Stimulated activated CD4-positive, alpha-beta T cell treated with anti-CD3 and anti-CD28 coated beads, Interleukin-12 subunit alpha, Interleukin-12 subunit beta, amount 100 ng/mL, for 24 hours (primary cell): ENCODE data around the gene NDC1.

Experiments
- DNase-seq, 2 experiments: peaks; one replicate each; pipeline ENCODE4 v3.0.0-alpha.2; 2020; ENCODE audit warnings: low read depth in 2 of 2

Gene NDC1

GRCh38 chr1:53731043-53731600 is 107.0 kb downstream of the NDC1 start:
- no peak for DNase-seq

GRCh38 chr1:53730224-53730865 is 107.8 kb downstream of the NDC1 start:
- no peak for DNase-seq

GRCh38 chr1:53729456-53730223 is 108.5 kb downstream of the NDC1 start:
- DNase-seq = no peak

- no peak for DNase-seq
Measured at GRCh38 chr1:53728702-53729455, 109.2 kb downstream of the NDC1 start.

GRCh38 chr1:53728196-53728595 is 109.9 kb downstream of the NDC1 start:
- no peak for DNase-seq

- no peak for DNase-seq
Measured at GRCh38 chr1:53727461-53728092, 110.5 kb downstream of the NDC1 start.

- no peak for DNase-seq
Measured at GRCh38 chr1:53726009-53726600, 112.0 kb downstream of the NDC1 start.

GRCh38 chr1:53725238-53725689 is 112.8 kb downstream of the NDC1 start:
- no peak for DNase-seq

GRCh38 chr1:53722025-53722424 is 116.1 kb downstream of the NDC1 start:
- DNase-seq = no peak

- no peak for DNase-seq
Measured at GRCh38 chr1:53721088-53721487, 117.0 kb downstream of the NDC1 start.

- no peak for DNase-seq
Measured at GRCh38 chr1:53719469-53719868, 118.6 kb downstream of the NDC1 start.

- DNase-seq = no peak
Measured at GRCh38 chr1:53718443-53718842, 119.7 kb downstream of the NDC1 start.

GRCh38 chr1:53717025-53717804 is 120.9 kb downstream of the NDC1 start:
- DNase-seq = no peak

- DNase-seq = no peak
Measured at GRCh38 chr1:53716150-53716549, 121.9 kb downstream of the NDC1 start.

- DNase-seq = peak in 1 of 2 experiments; percentile 9
Measured at GRCh38 chr1:53715478-53715877, 122.6 kb downstream of the NDC1 start.
